HG03342 (cell line): Measurements from ENCODE around the gene LCAT.
"Not testable (repeated sequence)": the region's sequence is repeated elsewhere in the genome, so short reads cannot be mapped to it uniquely, and the experiment has no call there.

Experiments used
- ATAC-seq: cut with Tn5 transposase; IDR thresholded peaks from one replicate; pipeline ENCODE4 v1.9.1; 2021; ENCODE audit warnings: mild to moderate bottlenecking, moderate library complexity; ENCODE audit not compliant: unreplicated experiment

Gene LCAT

DNA sequence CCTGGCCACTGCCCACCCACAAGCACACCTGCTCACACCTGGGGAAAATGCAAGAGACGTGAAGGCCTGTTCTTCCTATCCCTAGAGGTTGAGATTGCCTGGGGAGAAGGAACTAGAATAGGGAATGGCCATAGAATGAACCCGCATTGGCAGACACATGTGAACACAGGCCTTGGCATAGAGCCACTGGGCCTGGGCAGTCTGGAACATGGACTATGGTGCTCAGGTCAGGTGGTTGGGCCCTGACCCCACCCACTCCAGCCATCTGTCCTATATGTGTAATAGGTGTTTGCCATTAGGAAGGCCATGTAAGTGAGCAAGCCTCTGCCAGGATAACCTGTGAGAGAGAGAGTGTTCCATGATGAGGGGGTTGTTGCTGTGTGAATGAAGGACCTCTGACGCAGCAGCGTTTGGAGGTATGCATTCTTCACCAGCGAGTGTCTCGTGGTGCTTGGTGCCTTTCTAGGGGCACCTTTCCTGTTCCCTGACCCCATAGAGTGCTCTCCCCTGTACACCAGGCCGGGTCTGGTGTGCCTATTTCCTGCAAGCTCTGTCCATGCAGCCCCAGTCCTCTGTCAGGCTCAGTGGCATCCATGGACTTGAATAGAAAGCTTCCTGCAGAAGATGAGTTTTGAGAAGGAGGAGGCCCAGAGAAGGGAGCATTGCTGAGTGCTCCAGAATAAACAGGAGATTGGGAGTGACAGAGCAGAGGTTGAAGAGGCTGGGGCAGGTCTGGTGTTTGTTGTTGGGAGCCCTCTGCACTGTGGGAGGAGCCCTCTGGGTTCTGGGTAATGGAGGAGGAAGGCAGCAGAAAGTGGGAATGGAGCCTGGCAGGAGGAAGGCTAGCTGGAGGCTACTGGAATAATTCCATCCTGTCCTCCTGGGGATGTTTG lies 27.8 kb downstream of the LCAT start:
- no peak for ATAC-seq

DNA sequence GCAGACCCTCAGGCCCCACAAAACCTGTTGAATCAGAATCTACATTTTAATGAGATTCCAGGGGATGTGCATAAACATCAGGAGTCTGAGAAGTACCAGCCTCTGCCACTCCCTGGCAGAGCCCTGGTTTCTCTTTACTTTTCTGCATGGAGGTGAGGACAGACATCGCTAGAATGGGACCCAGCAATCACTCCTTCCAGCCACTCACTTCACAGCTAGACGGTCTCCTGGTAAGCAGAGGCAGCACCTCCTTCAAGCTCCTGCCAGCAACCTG lies 28.5 kb downstream of the LCAT start:
- ATAC-seq, result not testable (repeated sequence)

DNA sequence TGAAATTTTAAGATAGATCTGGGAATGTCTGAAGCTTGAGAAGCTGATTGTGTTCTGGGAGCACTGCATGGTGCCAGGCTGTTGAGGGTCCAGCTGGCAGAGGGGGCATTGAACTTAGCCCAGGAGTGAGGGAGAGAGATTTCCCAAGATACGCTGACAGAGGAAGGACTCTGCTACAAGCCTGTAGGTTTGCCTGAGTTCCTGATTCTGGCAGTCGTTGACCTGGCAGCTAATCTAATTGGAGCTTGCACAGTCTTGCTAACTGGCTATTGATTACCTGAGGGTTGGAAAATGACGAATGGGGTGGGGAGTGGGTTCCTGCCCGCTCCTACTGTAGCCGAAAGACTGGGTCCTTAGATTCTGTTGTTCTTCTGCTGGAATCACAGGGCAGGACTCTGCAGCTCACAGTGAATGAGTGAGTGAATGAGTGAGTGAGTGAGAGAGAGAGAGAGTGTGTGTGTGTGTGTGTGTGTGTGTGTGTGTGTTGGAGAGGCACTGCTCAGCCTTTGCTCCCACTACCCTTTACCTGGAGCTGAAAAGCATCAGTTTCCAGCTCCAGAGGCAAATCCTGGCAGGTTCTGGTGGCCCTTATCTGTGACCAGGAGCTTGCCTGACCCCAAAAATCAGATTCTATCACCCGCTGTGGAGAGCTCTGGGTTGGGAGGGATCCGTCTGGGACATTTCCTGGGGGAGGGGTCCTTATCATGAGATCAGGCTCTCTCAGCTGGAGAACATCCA lies 29.0 kb downstream of the LCAT start:
- ATAC-seq, result no peak

DNA sequence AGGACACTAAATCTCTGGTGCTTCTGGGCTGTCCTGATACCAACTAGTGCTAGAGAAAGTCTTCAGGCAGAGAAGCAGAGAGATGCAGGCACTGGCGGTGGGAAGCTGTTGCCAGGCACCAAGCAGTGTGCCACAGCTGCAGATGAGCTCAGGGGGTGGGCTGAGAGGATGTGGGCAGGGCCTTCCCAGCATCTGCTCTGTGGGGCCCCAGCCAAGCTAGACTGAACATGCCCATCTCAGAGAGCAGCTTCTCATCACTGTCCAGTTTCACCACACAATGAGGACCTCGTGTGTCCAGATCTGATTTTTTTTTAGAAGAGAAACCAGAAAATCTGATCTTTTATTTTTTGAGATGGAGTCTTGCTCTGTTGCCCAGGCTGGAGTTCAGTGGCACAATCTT lies 33.8 kb downstream of the LCAT start:
- ATAC-seq, result no peak

DNA sequence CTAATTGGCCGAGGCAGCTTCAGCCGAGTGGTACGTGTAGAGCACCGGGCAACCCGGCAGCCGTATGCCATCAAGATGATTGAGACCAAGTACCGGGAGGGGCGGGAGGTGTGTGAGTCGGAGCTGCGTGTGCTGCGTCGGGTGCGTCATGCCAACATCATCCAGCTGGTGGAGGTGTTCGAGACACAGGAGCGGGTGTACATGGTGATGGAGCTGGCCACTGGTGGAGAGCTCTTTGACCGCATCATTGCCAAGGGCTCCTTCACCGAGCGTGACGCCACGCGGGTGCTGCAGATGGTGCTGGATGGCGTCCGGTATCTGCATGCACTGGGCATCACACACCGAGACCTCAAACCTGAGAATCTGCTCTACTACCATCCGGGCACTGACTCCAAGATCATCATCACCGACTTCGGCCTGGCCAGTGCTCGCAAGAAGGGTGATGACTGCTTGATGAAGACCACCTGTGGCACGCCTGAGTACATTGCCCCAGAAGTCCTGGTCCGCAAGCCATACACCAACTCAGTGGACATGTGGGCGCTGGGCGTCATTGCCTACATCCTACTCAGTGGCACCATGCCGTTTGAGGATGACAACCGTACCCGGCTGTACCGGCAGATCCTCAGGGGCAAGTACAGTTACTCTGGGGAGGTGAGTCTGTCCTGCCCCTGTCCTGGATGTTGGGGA lies 34.7 kb downstream of the LCAT start:
- ATAC-seq, result no peak

DNA sequence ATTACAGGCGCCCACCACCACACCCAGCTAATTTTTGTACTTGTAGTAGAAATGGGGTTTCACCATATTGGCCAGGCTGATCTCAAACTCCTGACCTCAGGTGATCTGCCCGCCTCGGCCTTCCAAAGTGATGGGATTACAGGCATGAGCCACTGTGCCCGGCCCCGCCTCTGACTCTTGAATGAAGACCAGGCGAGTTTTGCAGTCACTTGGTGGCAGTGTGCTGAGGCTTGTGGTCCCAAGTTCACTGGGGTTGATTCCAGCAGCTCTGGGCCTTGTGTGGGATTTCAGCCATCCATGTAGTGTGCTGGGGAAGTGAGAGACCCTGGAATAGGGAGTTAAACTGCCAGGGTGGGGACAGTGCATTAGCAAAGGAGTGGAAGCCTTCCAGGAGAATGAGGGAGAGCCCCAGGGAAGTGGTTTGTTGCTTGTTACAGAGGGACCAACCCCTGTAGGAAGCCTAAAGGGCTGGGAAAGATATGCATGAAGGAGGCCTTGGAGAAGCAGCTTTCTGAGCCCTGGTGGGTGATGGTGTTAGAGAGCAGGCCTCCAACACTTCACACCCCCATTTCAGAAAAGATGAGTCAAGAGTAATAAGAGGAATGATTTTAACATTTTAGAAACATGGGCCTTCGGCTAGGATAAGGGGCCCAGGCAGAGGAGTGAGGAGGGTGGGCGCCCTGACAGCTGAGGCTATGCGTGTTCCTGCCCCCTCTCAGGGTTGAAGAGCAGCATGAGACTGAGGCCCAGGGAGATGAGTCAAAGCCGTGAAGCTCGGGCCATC lies 36.3 kb downstream of the LCAT start:
- no peak for ATAC-seq

DNA sequence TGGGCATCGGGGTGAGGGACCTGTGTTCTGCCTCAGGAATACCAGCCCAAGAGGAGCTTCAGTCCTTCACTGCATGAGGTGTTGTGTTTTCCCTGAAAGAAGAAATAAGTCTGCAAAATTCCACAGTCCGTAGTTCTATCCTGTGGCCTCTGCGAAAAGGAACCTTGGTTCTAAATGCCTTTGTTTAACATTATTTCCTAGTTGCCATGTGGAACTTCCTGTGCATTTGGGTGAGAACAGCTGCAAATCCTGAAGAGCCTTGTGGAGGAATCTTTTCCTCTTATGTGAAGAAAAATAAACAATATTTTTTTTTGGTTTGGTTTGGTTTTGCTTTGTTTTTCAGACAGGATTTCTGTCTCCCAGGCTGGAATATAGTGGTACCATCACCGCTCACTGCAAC lies 41.1 kb downstream of the LCAT start:
- no peak for ATAC-seq

DNA sequence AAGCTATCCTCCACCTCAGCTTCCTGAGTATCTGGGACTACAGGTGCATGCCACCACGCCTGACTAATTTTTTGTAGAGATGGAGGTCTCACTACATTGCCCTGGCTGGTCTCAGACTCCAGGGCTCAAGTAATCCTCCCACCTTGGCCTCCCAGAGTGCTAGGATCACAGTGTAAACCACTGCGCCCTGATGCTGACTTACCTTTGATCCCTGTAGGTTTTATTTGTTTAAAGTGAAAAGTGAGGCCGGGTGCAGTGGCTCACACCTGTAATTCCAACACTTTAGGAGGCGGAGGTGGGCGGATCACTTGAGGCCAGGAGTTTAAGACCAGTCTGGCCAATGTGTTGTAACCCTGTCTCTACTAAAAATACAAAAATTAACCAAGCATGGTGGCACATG lies 42.2 kb downstream of the LCAT start:
- no peak for ATAC-seq

DNA sequence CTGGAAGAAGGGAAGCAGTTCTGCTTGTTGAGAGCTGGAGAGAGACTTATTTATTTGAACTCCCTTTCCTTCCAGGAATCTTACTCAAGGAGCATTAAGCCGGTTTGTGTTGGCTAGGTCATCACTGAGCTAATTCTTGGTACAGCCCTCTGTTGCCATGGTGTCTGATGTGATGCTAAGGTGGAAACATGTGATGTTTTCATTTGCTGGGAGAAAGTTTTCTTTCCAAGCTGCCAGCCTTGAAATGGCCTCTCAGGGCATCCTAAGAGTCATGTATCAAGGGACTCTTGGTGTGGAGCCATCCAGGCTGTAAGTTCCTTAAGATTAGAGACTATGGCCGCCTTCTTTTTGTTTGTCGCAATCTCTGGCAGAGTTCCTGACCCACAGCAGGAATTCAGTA lies 46.7 kb downstream of the LCAT start:
- ATAC-seq, result no peak

DNA sequence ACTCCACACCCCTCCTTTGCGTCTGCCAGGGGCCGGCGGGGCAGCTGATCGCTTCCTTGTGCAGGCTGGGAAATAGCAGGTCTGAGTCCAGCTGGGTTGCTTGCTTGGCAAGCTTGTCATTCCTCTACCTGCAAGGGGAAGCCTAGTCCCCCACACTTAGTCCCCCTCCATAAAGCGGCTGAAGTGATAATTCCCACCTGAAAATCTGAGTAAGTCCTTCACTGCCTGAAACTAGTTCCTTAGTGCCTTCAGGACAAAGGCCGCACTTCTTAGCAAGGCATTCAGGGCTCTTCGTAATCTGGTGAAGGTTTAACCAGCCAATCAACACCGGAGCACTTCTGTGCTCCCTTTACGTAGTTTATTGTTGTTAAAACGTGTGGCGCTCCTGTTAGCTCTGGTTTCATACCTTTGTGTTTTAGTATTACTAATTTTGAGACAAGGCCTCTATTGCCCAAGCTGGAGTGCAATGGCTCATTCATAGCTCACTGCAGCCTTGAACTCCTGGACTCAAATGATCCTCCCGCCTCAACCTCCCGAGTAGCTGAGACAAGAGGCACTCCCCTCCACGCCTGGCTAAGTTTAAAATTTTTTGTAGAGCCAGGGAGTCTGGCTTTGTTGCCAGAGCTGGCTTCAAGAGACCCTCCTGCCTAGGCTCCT lies 50.0 kb downstream of the LCAT start:
- ATAC-seq, result no peak

DNA sequence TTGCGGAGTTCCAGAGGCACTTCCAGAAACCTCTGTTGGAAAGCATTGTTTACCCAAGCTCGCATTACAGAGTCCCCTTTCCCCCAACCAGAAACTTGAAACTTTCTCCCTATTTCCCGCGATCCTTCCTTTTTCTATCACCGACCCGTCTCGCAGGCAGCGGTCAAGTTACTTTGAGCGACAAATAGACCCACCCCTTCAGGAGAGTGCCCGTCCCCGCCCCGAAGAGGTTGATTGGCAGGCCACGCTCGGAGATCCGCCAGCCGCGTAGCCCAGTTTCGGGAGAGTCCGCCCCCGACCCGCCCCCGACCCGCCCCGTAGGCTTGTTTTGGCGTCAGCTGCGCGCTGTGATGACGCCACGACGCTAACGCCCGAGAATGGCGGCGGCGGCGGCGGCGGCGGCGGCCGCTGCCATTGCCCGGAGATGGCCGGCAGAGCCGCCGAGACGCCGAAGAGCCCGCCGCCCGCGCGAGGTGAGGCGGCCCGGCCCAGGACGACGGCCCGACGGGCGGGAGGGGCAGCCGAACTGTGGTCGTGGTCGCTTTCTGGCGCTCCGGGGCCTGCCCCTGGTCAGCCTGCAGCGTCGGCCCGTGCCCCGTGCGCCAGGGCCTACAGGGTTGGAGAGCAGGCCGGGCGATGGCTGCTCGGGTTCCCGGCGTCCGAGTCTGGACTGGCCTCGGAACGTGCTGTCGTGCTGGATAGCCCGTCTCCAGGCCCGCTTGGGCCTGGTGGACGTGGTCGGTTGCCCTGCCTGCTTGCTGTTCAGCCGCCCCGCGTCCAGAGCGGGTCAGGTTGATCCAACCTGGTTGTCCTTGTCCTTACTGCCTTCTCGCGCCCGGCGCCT lies 50.8 kb downstream of the LCAT start, which contains the start of gene PSKH1:
Gene PSKH1, plus strand, starts transcription at position 356 of the 844 bp plus-strand sequence. CDS start 15,496 bp downstream, outside the sequence.
- peak; percentile 89 for ATAC-seq

DNA sequence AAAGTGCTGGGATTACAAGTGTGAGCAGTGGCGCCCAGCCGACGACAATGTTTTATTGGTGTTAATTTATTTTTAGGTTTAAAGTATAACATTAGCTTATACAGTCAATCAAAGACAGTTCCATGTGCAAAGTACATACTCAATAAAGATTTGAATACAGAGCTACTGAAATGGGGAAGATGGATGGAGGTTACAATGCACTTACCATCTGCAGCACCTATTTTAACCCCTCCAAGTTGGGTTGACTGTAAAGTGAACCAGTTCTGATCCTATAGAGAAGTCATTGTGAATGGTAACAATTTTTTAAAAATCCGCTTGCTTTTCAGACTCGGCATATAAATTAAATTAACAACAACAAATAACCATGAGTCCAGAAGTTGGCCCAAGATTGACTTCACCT lies 51.5 kb downstream of the LCAT start:
- no peak for ATAC-seq
